ENCODE results near the gene GPR37L1.
A peak's percentile ranks its signal among the peaks of the same experiment; 100 is the strongest.

The GPR37L1 gene

GRCh38 chr1:202123336-202123813 is 658 bp downstream of the GPR37L1 start:
- peaks cover 7% of the 10 kb centered on the region for H3K4me1 Mint-ChIP-seq (ENCODE audit: low read depth)
- no peak overlapping the region for H3K27ac Mint-ChIP-seq
- no peaks in the 10 kb centered on the region for H3K9me3 Mint-ChIP-seq
- peaks cover 9% of the 10 kb centered on the region for H3K27me3 Mint-ChIP-seq
- no peaks in the 10 kb centered on the region for H3K36me3 Mint-ChIP-seq (ENCODE audit: low read depth)
- H3K4me3 Mint-ChIP-seq: no peak overlapping the region
- intact Hi-C loops (cut with micrococcal nuclease): no loop called here

GRCh38 chr1:202124142-202124541 is 1.4 kb downstream of the GPR37L1 start:
- H3K9me3 Mint-ChIP-seq: no peaks in the 10 kb centered on the region
- intact Hi-C loops (cut with micrococcal nuclease): no loop called here

GRCh38 chr1:202125611-202126010 is 2.9 kb downstream of the GPR37L1 start:
- Mint-ChIP-seq H3K27ac (no peak overlapping the region), H3K27me3 (peaks cover 9% of the 10 kb centered on the region), H3K9me3 (no peaks in the 10 kb centered on the region), H3K36me3 (ENCODE audit: low read depth) (no peaks in the 10 kb centered on the region), H3K4me1 (ENCODE audit: low read depth) (peaks cover 7% of the 10 kb centered on the region), H3K4me3 (no peak overlapping the region)
- intact Hi-C loops (cut with micrococcal nuclease): no loop called here

More at GRCh38 chr1:202124142-202124541, 1.4 kb downstream of the GPR37L1 start:
- Mint-ChIP-seq H3K4me3 (no peak overlapping the region), H3K27me3 (peaks cover 9% of the 10 kb centered on the region), H3K4me1 (ENCODE audit: low read depth) (peaks cover 7% of the 10 kb centered on the region), H3K27ac (no peak overlapping the region), H3K36me3 (ENCODE audit: low read depth) (no peaks in the 10 kb centered on the region)

- H3K36me3 Mint-ChIP-seq (ENCODE audit: low read depth): no peaks in the 10 kb centered on the region
- no peak overlapping the region for H3K27ac Mint-ChIP-seq
- H3K27me3 Mint-ChIP-seq: peaks cover 7% of the 10 kb centered on the region
- H3K9me3 Mint-ChIP-seq: no peaks in the 10 kb centered on the region
- intact Hi-C loops (cut with micrococcal nuclease): no loop called here
- no peak overlapping the region for H3K4me3 Mint-ChIP-seq
- peaks cover 7% of the 10 kb centered on the region for H3K4me1 Mint-ChIP-seq (ENCODE audit: low read depth)
These were observed 3.7 kb downstream of the GPR37L1 start for GRCh38 chr1:202126426-202126825.

- H3K9me3 Mint-ChIP-seq: no peaks in the 10 kb centered on the region
- H3K4me1 Mint-ChIP-seq (ENCODE audit: low read depth): peaks cover 7% of the 10 kb centered on the region
- intact Hi-C loops (cut with micrococcal nuclease): no loop called here
- no peak overlapping the region for H3K4me3 Mint-ChIP-seq
- no peak overlapping the region for H3K27ac Mint-ChIP-seq
- peaks cover 7% of the 10 kb centered on the region for H3K27me3 Mint-ChIP-seq
- H3K36me3 Mint-ChIP-seq (ENCODE audit: low read depth): peaks cover 5% of the 10 kb centered on the region
These were observed 4.3 kb downstream of the GPR37L1 start for GRCh38 chr1:202127061-202127460.

- H3K27me3 Mint-ChIP-seq: peaks cover 7% of the 10 kb centered on the region
- no peak overlapping the region for H3K27ac Mint-ChIP-seq
- no peaks in the 10 kb centered on the region for H3K9me3 Mint-ChIP-seq
- intact Hi-C loops (cut with micrococcal nuclease): no loop called here
- H3K4me1 Mint-ChIP-seq (ENCODE audit: low read depth): peaks cover 15% of the 10 kb centered on the region
- peaks cover 14% of the 10 kb centered on the region for H3K36me3 Mint-ChIP-seq (ENCODE audit: low read depth)
- H3K4me3 Mint-ChIP-seq: no peak overlapping the region
These were observed 5.3 kb downstream of the GPR37L1 start for GRCh38 chr1:202127836-202128622.

GRCh38 chr1:202129453-202130296 is 7.0 kb downstream of the GPR37L1 start:
- Mint-ChIP-seq H3K4me1 (ENCODE audit: low read depth) (peaks cover 31% of the 10 kb centered on the region), H3K36me3 (ENCODE audit: low read depth) (peaks cover 31% of the 10 kb centered on the region), H3K27ac (no peak overlapping the region), H3K9me3 (no peaks in the 10 kb centered on the region), H3K4me3 (no peak overlapping the region), H3K27me3 (peaks cover 5% of the 10 kb centered on the region)
- intact Hi-C loops (cut with micrococcal nuclease): no loop called here

GRCh38 chr1:202130297-202130721 is 7.6 kb downstream of the GPR37L1 start:
- Mint-ChIP-seq H3K4me1 (ENCODE audit: low read depth) (peaks cover 38% of the 10 kb centered on the region), H3K27me3 (peaks cover 5% of the 10 kb centered on the region), H3K4me3 (no peak overlapping the region), H3K36me3 (ENCODE audit: low read depth) (peaks cover 37% of the 10 kb centered on the region), H3K27ac (no peak overlapping the region), H3K9me3 (no peaks in the 10 kb centered on the region)
- intact Hi-C loops (cut with micrococcal nuclease): no loop called here

- Mint-ChIP-seq H3K27ac (no peak overlapping the region), H3K36me3 (ENCODE audit: low read depth) (peaks cover 44% of the 10 kb centered on the region), H3K4me1 (ENCODE audit: low read depth) (peaks cover 44% of the 10 kb centered on the region), H3K9me3 (no peaks in the 10 kb centered on the region), H3K4me3 (no peak overlapping the region), H3K27me3 (peaks cover 3% of the 10 kb centered on the region)
- intact Hi-C loops (cut with micrococcal nuclease): no loop called here
These were observed 8.3 kb downstream of the GPR37L1 start for GRCh38 chr1:202130816-202131522.

GRCh38 chr1:202131956-202132821 is 9.5 kb downstream of the GPR37L1 start:
- Mint-ChIP-seq H3K36me3 (ENCODE audit: low read depth) (peaks cover 54% of the 10 kb centered on the region), H3K27me3 (no peaks in the 10 kb centered on the region), H3K27ac (peak overlapping the region; percentile 73), H3K4me3 (no peak overlapping the region), H3K4me1 (ENCODE audit: low read depth) (peaks cover 36% of the 10 kb centered on the region), H3K9me3 (no peaks in the 10 kb centered on the region)
- intact Hi-C loops (cut with micrococcal nuclease): no loop called here

- peak overlapping the region; percentile 32 for H3K4me3 Mint-ChIP-seq
- H3K9me3 Mint-ChIP-seq: no peaks in the 10 kb centered on the region
- H3K27me3 Mint-ChIP-seq: no peaks in the 10 kb centered on the region
- H3K4me1 Mint-ChIP-seq (ENCODE audit: low read depth): peaks cover 42% of the 10 kb centered on the region
- peaks cover 62% of the 10 kb centered on the region for H3K36me3 Mint-ChIP-seq (ENCODE audit: low read depth)
- H3K27ac Mint-ChIP-seq: peak overlapping the region; percentile 73
- intact Hi-C loops (cut with micrococcal nuclease): no loop called here
These were observed 10.3 kb downstream of the GPR37L1 start for GRCh38 chr1:202133001-202133400.

- peaks cover 47% of the 10 kb centered on the region for H3K4me1 Mint-ChIP-seq (ENCODE audit: low read depth)
- no peaks in the 10 kb centered on the region for H3K27me3 Mint-ChIP-seq
- peaks cover 67% of the 10 kb centered on the region for H3K36me3 Mint-ChIP-seq (ENCODE audit: low read depth)
- H3K9me3 Mint-ChIP-seq: no peaks in the 10 kb centered on the region
- peak overlapping the region; percentile 32 for H3K4me3 Mint-ChIP-seq
- intact Hi-C loops (cut with micrococcal nuclease): no loop called here
- peak overlapping the region; percentile 73 for H3K27ac Mint-ChIP-seq
These were observed 10.8 kb downstream of the GPR37L1 start for GRCh38 chr1:202133496-202133895.

- no peaks in the 10 kb centered on the region for H3K9me3 Mint-ChIP-seq
- peak overlapping the region; percentile 73 for H3K27ac Mint-ChIP-seq
- H3K4me1 Mint-ChIP-seq (ENCODE audit: low read depth): peaks cover 49% of the 10 kb centered on the region
- peak overlapping the region; percentile 2 for H3K4me3 Mint-ChIP-seq
- peaks cover 72% of the 10 kb centered on the region for H3K36me3 Mint-ChIP-seq (ENCODE audit: low read depth)
- intact Hi-C loops (cut with micrococcal nuclease): no loop called here
- no peaks in the 10 kb centered on the region for H3K27me3 Mint-ChIP-seq
These were observed 11.3 kb downstream of the GPR37L1 start for GRCh38 chr1:202133989-202134388.

Measured in dendritic cell treated with granulocyte-macrophage colony-stimulating factor and Interleukin-4, amounts not matched to agents 40 ng/mL and 50 ng/mL, for 4 days (primary cell).